Endothelial cell of umbilical vein (primary cell): ENCODE measurements around the gene DGKD. TPM values are rescaled to one million over a fixed set of nuclear protein-coding genes. Genes with fewer than 3 reads are reported as not detected.
A peak's percentile ranks its signal among the peaks of the same experiment; 100 is the strongest.

Source experiments
- BruUV-seq: library from RNA; stranded (reverse); fragments of 400-500 nt; replicated peaks from 2 replicates; lab custom pipeline; 2021; lab: Mats Ljungman, UMichigan
- CTCF ChIA-PET: fragments of 300-600, 350-600 bp; sonication (Branson Sonifier 250); formaldehyde crosslinking; loops from one replicate; lab custom pipeline; 2021; ENCODE audit warnings: antibody characterized with exemption, inconsistent platforms; lab: Charles Lee
- POLR2A ChIA-PET: fragments of 300-600, 350-600 bp; sonication (Branson Sonifier 250); formaldehyde crosslinking; loops from one replicate; lab custom pipeline; 2021; ENCODE audit warnings: antibody characterized with exemption, inconsistent platforms; lab: Charles Lee
- DNase-seq: peaks from one replicate; pipeline ENCODE4 v3.0.0-alpha.2; 2011; ENCODE audit warnings: low read depth, low spot score
- FAIRE-seq: peaks from 2 replicates; lab custom pipeline; 2011; peaks lifted over from hg19 to GRCh38; lab: Jason Lieb, UNC
- H2AFZ ChIP-seq: 2 replicates; pipeline ENCODE4 v1.6.0; 2012; ENCODE audit warnings: low read depth, low read length, control low read depth, inconsistent platforms
- H3K27ac ChIP-seq: 2 replicates; pipeline ENCODE4 v1.5.1; 2011; ENCODE audit warnings: low read depth, mild to moderate bottlenecking, control low read depth, low read length, moderate library complexity; ENCODE audit not compliant: insufficient read depth
- H3K27me3 ChIP-seq, 2 experiments: 2 replicates each; pipeline versions ENCODE4 v1.6.0 to v1.6.1; 2011; ENCODE audit warnings: low read length in 2 of 2, mixed read lengths in 1 of 2; ENCODE audit not compliant: control insufficient read depth in 2 of 2, insufficient read depth in 2 of 2
- H3K36me3 ChIP-seq, 2 experiments: 2 replicates in 1 of 2; 3 replicates in 1 of 2; pipeline ENCODE4 v1.5.1; 2011; ENCODE audit warnings: low read length in 2 of 2, mild to moderate bottlenecking in 1 of 2, moderate library complexity in 1 of 2; ENCODE audit not compliant: control insufficient read depth in 2 of 2, insufficient read depth in 2 of 2; ENCODE audit errors: extremely low read depth in 1 of 2
- H3K4me1 ChIP-seq: 3 replicates; pipeline ENCODE4 v1.5.1; 2011; ENCODE audit warnings: mild to moderate bottlenecking, low read length; ENCODE audit not compliant: control insufficient read depth, insufficient read depth; ENCODE audit errors: extremely low read depth
- H3K4me2 ChIP-seq: 2 replicates; pipeline ENCODE4 v1.6.1; 2011; ENCODE audit warnings: low read length, control low read depth, mixed read lengths; ENCODE audit not compliant: insufficient read depth
- H3K4me3 ChIP-seq, 3 experiments: fragments of 200-600 bp in 1 of 3; sonication (generic), shearing (Covaris generic) in 1 of 3; replicated peaks in 1 of 3; 2 replicates each; pipeline ENCODE4 v1.5.1; 2011 to 2016; ENCODE audit warnings: control low read depth in 3 of 3, low read length in 3 of 3, mild to moderate bottlenecking in 2 of 3, inconsistent platforms in 1 of 3, low read depth in 1 of 3, moderate library complexity in 1 of 3; ENCODE audit not compliant: insufficient read depth in 1 of 3
- H3K79me2 ChIP-seq: 2 replicates; pipeline ENCODE4 v1.6.0; 2012; ENCODE audit warnings: low read length, inconsistent platforms; ENCODE audit not compliant: control insufficient read depth, insufficient read depth
- H3K9ac ChIP-seq: replicated peaks from 2 replicates; pipeline ENCODE3; 2011; ENCODE audit warnings: low read length, control low read depth; ENCODE audit not compliant: insufficient read depth; ENCODE audit errors: extremely low read depth
- H3K9me1 ChIP-seq: replicated peaks from 3 replicates; pipeline ENCODE4 v1.6.0; 2011; ENCODE audit warnings: mild to moderate bottlenecking, low read length; ENCODE audit not compliant: control insufficient read depth, insufficient read depth; ENCODE audit errors: extremely low read depth
- H3K9me3 ChIP-seq: replicated peaks from 2 replicates; pipeline ENCODE4 v1.5.1; 2012; ENCODE audit warnings: low read length, inconsistent platforms; ENCODE audit not compliant: control insufficient read depth, insufficient read depth
- H4K20me1 ChIP-seq: replicated peaks from 2 replicates; pipeline ENCODE3; 2011; ENCODE audit warnings: mild to moderate bottlenecking, low read length; ENCODE audit not compliant: control insufficient read depth, insufficient read depth; ENCODE audit errors: extremely low read depth
- CTCF ChIP-seq, 2 donors: IDR thresholded peaks; 1 replicate in 1 of 2; 2 replicates in 1 of 2; pipeline ENCODE4 v1.5.1; 2011; ENCODE audit warnings: low read length in 2 of 2, mild to moderate bottlenecking in 2 of 2, moderate library complexity in 2 of 2, control low read depth in 1 of 2, inconsistent platforms in 1 of 2, low read depth in 1 of 2; ENCODE audit not compliant: insufficient read depth in 1 of 2; ENCODE audit errors: extremely low read depth in 1 of 2
- GATA2 ChIP-seq: IDR thresholded peaks from 2 replicates; pipeline ENCODE4 v1.7.0; 2011; ENCODE audit warnings: low read depth, mild to moderate bottlenecking, moderate library complexity, mixed read lengths, low read length; ENCODE audit not compliant: insufficient read length, insufficient read depth
- MAX ChIP-seq: IDR thresholded peaks from 2 replicates; pipeline ENCODE4 v1.6.1; 2011; ENCODE audit not compliant: insufficient read depth, insufficient read length
- POLR2AphosphoS5 ChIP-seq: IDR thresholded peaks from 2 replicates; pipeline ENCODE4 v1.6.1; 2012; ENCODE audit warnings: low read depth, mild to moderate bottlenecking, control low read depth, low read length, moderate library complexity; ENCODE audit not compliant: insufficient read depth
- dilution Hi-C: fragments of 300-500 bp; cut with MboI; formaldehyde crosslinking; loops from one replicate; pipeline ENCODE4 v1.15.0; 2019; ENCODE audit warnings: low sequenced_read_pairs; ENCODE audit not compliant: extremely low pct_ligation_motif_present
- intact Hi-C: fragments of 100-400 bp; cut with micrococcal nuclease; formaldehyde crosslinking; loops from one replicate; pipeline ENCODE4 v1.10.0; 2022
- polyA plus RNA-seq, 4 experiments: library from polyadenylated mRNA; depleted of rRNA in 3 of 4; stranded (reverse) in 3 of 4; unstranded in 1 of 4; fragments of >200 nt; gene quantifications; 2 replicates each; pipeline versions ENCODE4 v1.2.1 to v1.2.3, GENCODE V29; 2011 to 2012; ENCODE audit warnings: missing spikeins in 1 of 4
- total RNA-seq: library from RNA; stranded (reverse); gene quantifications from 2 replicates; pipeline ENCODE4 v1.2.3, GENCODE V29; 2021

DGKD gene
- total and polyA plus RNA-seq, 2 donors (not counting 3 experiments of a cell fraction or from before 2014, with no cell fraction given) = 10.8 to 36.6 TPM

- Histone ChIP-seq H2AFZ (no peak overlapping the region), H3K9ac (no peak overlapping the region), H3K27me3 (no peaks in the 10 kb centered on the region), H3K9me1 (no peaks in the 10 kb centered on the region), H3K79me2 (no peaks in the 10 kb centered on the region), H3K36me3 (no peaks in the 10 kb centered on the region), H4K20me1 (no peaks in the 10 kb centered on the region), H3K4me3 (no peak overlapping the region), H3K4me2 (no peak overlapping the region), H3K4me1 (peaks cover 5% of the 10 kb centered on the region), H3K9me3 (no peaks in the 10 kb centered on the region), H3K27ac (no peak overlapping the region)
- TF ChIP-seq POLR2AphosphoS5 (no peak), GATA2 (no peak)
- POLR2A ChIA-PET = no interaction called here
- no peak for DNase-seq
- FAIRE-seq = no peak
- CTCF ChIA-PET = interaction anchor here (1.8 to 11.2 kb wide), 2 partner anchors 21 to 36 kb away, joined by 6 to 191 read pairs; no protein-coding TSS in a partner anchor
- no TSS peak for BruUV-seq
- dilution Hi-C loops (no loop called here), intact Hi-C loops (loop anchor here (1.0 kb wide), 1 partner anchor 11 kb away; no protein-coding TSS in a partner anchor)
Observed at GRCh38 chr2:233408366-233409285, 54.3 kb downstream of the DGKD start.

GRCh38 chr2:233409286-233409991 lies 55.1 kb downstream of the DGKD start:
- Histone ChIP-seq H3K4me1 (peaks cover 13% of the 10 kb centered on the region), H3K27me3 (no peaks in the 10 kb centered on the region), H3K9me1 (no peaks in the 10 kb centered on the region), H3K4me2 (no peak overlapping the region), H3K79me2 (no peaks in the 10 kb centered on the region), H2AFZ (no peak overlapping the region), H3K36me3 (no peaks in the 10 kb centered on the region), H4K20me1 (no peaks in the 10 kb centered on the region), H3K27ac (no peak overlapping the region), H3K4me3 (no peak overlapping the region), H3K9me3 (no peaks in the 10 kb centered on the region), H3K9ac (no peak overlapping the region)
- FAIRE-seq (peak; percentile 54), DNase-seq (peak; percentile 86)
- POLR2A ChIA-PET = no interaction called here
- intact Hi-C loops = loop anchor here (1.0 kb wide), 1 partner anchor 10 kb away; no protein-coding TSS in a partner anchor
- TF ChIP-seq CTCF (IDR thresholded peaks at IDR 0.05; ENCODE audit: extremely low read depth in 1 of 2, insufficient read depth in 1 of 2, low read depth in 1 of 2, low read length in 2 of 2) = no peak
- no peak for TF ChIP-seq MAX
- TF ChIP-seq POLR2AphosphoS5 = no peak
- no TSS peak for BruUV-seq
- dilution Hi-C loops = no loop called here
- CTCF ChIA-PET = interaction anchor here (11.2 kb wide), 1 partner anchor 35 kb away, joined by 191 read pairs; no protein-coding TSS in a partner anchor
